Smooth muscle cell (in vitro differentiated cells): Measurements from ENCODE around the gene HOXA5. TPM values are rescaled to one million over a fixed set of nuclear protein-coding genes. Genes with fewer than 3 reads are reported as not detected.

ENCODE experiments used
- DNase-seq: peaks from one replicate; lab custom pipeline; 2025; ENCODE audit not compliant: unreplicated experiment; lab: John Stamatoyannopoulos, UW
- H2AFZ ChIP-seq: fragments of 200-600 bp; sonication (generic); 2 replicates; pipeline ENCODE4 v1.6.0; 2016; ENCODE audit warnings: antibody characterized with exemption, low read depth, mild to moderate bottlenecking
- H3F3A ChIP-seq: fragments of 200-600 bp; sonication (generic); 2 replicates; pipeline ENCODE4 v1.6.0; 2017; ENCODE audit warnings: antibody characterized with exemption, low read depth
- H3K27ac ChIP-seq: fragments of 200-600 bp; sonication (generic); 2 replicates; pipeline ENCODE4 v1.5.1; 2016; ENCODE audit warnings: low read depth, mild to moderate bottlenecking
- H3K27me3 ChIP-seq: fragments of 200-600 bp; sonication (generic); 2 replicates; pipeline ENCODE4 v1.6.1; 2016; ENCODE audit warnings: low read depth, mild to moderate bottlenecking
- H3K36me3 ChIP-seq: fragments of 200-600 bp; sonication (generic); 2 replicates; pipeline ENCODE4 v1.5.1; 2016; ENCODE audit warnings: low read depth
- H3K4me1 ChIP-seq: fragments of 200-600 bp; sonication (generic); 2 replicates; pipeline ENCODE4 v1.5.1; 2016; ENCODE audit warnings: low read depth
- H3K4me2 ChIP-seq: fragments of 200-600 bp; sonication (generic); 2 replicates; pipeline ENCODE4 v1.6.0; 2016; ENCODE audit warnings: mild to moderate bottlenecking
- H3K4me3 ChIP-seq: fragments of 200-600 bp; sonication (generic); 2 replicates; pipeline ENCODE4 v1.5.1; 2016; ENCODE audit warnings: mild to moderate bottlenecking
- H3K79me2 ChIP-seq: fragments of 200-600 bp; sonication (generic); 2 replicates; pipeline ENCODE4 v1.6.0; 2016; ENCODE audit warnings: low read depth, mild to moderate bottlenecking
- H3K9ac ChIP-seq: fragments of 200-600 bp; sonication (generic); 2 replicates; pipeline ENCODE4 v1.6.0; 2016; ENCODE audit warnings: low read depth
- H3K9me3 ChIP-seq: fragments of 200-600 bp; sonication (generic); replicated peaks from 2 replicates; pipeline ENCODE4 v1.5.1; 2016; ENCODE audit warnings: low read depth
- H4K20me1 ChIP-seq: fragments of 200-600 bp; sonication (generic); 2 replicates; pipeline ENCODE4 v1.6.0; 2016; ENCODE audit warnings: low read depth
- CTCF ChIP-seq: fragments of 200-600 bp; sonication (generic); IDR thresholded peaks from 2 replicates; pipeline ENCODE4 v1.5.1; 2017; ENCODE audit warnings: borderline replicate concordance, mild to moderate bottlenecking, antibody characterized with exemption; ENCODE audit not compliant: insufficient read depth, poor library complexity, severe bottlenecking
- WGBS: methylation state at CpG from one replicate; pipeline ENCODE4 v1.1.7; 2016; ENCODE audit warnings: low lambda C conversion rate; 5-methylcytosine and 5-hydroxymethylcytosine counted together
- polyA plus RNA-seq: library from polyadenylated mRNA; unstranded; fragments of >200 nt; fragmentation: Nextera tagmentation; extraction: Ambion mirVana; gene quantifications from 2 replicates; pipeline ENCODE4 v1.2.1, GENCODE V29; 2016
- total RNA-seq: library from RNA; depleted of rRNA; stranded (reverse); fragments of >200 nt; gene quantifications from 2 replicates; pipeline ENCODE4 v1.2.3, GENCODE V29; 2014

Gene HOXA5
- total and polyA plus RNA-seq, 2 experiments from 2014 or later = 0.98 to 2.1 TPM

GRCh38 chr7:27163288-27164044 is 20.0 kb upstream of the HOXA5 start:
- WGBS = 54% methylated on average over 24 of the region's 24 CpGs
- DNase-seq = no peak

GRCh38 chr7:27162561-27163287 is 19.2 kb upstream of the HOXA5 start:
- Histone ChIP-seq H3K4me2 (peak overlapping the region; percentile 89), H3K9ac (peak overlapping the region; percentile 34), H3K4me1 (peaks cover 3% of the 10 kb centered on the region), H3K9me3 (no peaks in the 10 kb centered on the region), H3F3A (no peaks in the 10 kb centered on the region), H2AFZ (no peak overlapping the region), H3K27ac (no peak overlapping the region), H3K36me3 (no peaks in the 10 kb centered on the region), H3K27me3 (peaks cover 62% of the 10 kb centered on the region), H3K4me3 (peak overlapping the region; percentile 67), H3K79me2 (peaks cover 60% of the 10 kb centered on the region), H4K20me1 (peaks cover 6% of the 10 kb centered on the region)
- 61% methylated on average over 7 of the region's 7 CpGs for WGBS
- no peak for DNase-seq
- no peak for TF ChIP-seq CTCF

More at GRCh38 chr7:27163288-27164044, 20.0 kb upstream of the HOXA5 start:
- H2AFZ ChIP-seq = no peak overlapping the region
- H3K27me3 ChIP-seq = peaks cover 56% of the 10 kb centered on the region
- H3F3A ChIP-seq = peaks cover 3% of the 10 kb centered on the region
- H4K20me1 ChIP-seq = peaks cover 6% of the 10 kb centered on the region
- no peaks in the 10 kb centered on the region for H3K36me3 ChIP-seq
- peak overlapping the region; percentile 67 for H3K4me3 ChIP-seq
- H3K4me2 ChIP-seq = peak overlapping the region; percentile 89
- peaks cover 67% of the 10 kb centered on the region for H3K79me2 ChIP-seq
- no peaks in the 10 kb centered on the region for H3K9me3 ChIP-seq
- H3K9ac ChIP-seq = peak overlapping the region; percentile 34
- H3K27ac ChIP-seq = no peak overlapping the region
- peaks cover 3% of the 10 kb centered on the region for H3K4me1 ChIP-seq
- no peak for TF ChIP-seq CTCF

GRCh38 chr7:27161721-27162560 is 18.5 kb upstream of the HOXA5 start:
- H3K9ac ChIP-seq = no peak overlapping the region
- WGBS = 21% methylated on average over 30 of the region's 30 CpGs
- H4K20me1 ChIP-seq = peaks cover 6% of the 10 kb centered on the region
- no peak for DNase-seq
- peaks cover 3% of the 10 kb centered on the region for H3K4me1 ChIP-seq
- peaks cover 62% of the 10 kb centered on the region for H3K27me3 ChIP-seq
- TF ChIP-seq CTCF = no peak
- H3K4me3 ChIP-seq = peak overlapping the region; percentile 67
- H3K4me2 ChIP-seq = peak overlapping the region; percentile 89
- peaks cover 52% of the 10 kb centered on the region for H3K79me2 ChIP-seq
- no peaks in the 10 kb centered on the region for H3K9me3 ChIP-seq
- no peaks in the 10 kb centered on the region for H3F3A ChIP-seq
- no peaks in the 10 kb centered on the region for H3K36me3 ChIP-seq
- no peak overlapping the region for H2AFZ ChIP-seq
- peak overlapping the region; percentile 22 for H3K27ac ChIP-seq
